AG09319 (cell line): Measurements from ENCODE around the gene JUP.

Experiments used
- DNase-seq: peaks from one replicate; pipeline ENCODE4 v3.0.0-alpha.2; 2010; ENCODE audit warnings: low read depth; ENCODE audit errors: extremely low read depth
- CTCF ChIP-seq: IDR thresholded peaks from 2 replicates; pipeline ENCODE4 v1.5.1; 2011; ENCODE audit warnings: low read depth, mild to moderate bottlenecking, inconsistent platforms, low read length, moderate library complexity

Gene JUP

GRCh38 chr17:41769346-41769862 lies 17.1 kb downstream of the JUP start:
- no peak for DNase-seq
- TF ChIP-seq CTCF: no peak

- TF ChIP-seq CTCF: no peak
- DNase-seq: no peak
Observed at GRCh38 chr17:41768682-41769288, 17.7 kb downstream of the JUP start.

GRCh38 chr17:41767324-41768042 lies 19.0 kb downstream of the JUP start:
- no peak for TF ChIP-seq CTCF
- no peak for DNase-seq

- DNase-seq: no peak
- TF ChIP-seq CTCF: no peak
Observed at GRCh38 chr17:41766135-41766534, 20.4 kb downstream of the JUP start.

- no peak for DNase-seq
- TF ChIP-seq CTCF: no peak
Observed at GRCh38 chr17:41763327-41763726, 23.2 kb downstream of the JUP start.

GRCh38 chr17:41762841-41763240 lies 23.7 kb downstream of the JUP start:
- TF ChIP-seq CTCF: no peak
- no peak for DNase-seq

GRCh38 chr17:41762391-41762790 lies 24.1 kb downstream of the JUP start:
- no peak for TF ChIP-seq CTCF
- DNase-seq: no peak
